HG03460 (cell line): ENCODE data around the gene CYTH1.

Source experiments
- ATAC-seq: cut with Tn5 transposase; IDR thresholded peaks from one replicate; pipeline ENCODE4 v1.9.1; 2021; ENCODE audit not compliant: unreplicated experiment

The CYTH1 gene

DNA sequence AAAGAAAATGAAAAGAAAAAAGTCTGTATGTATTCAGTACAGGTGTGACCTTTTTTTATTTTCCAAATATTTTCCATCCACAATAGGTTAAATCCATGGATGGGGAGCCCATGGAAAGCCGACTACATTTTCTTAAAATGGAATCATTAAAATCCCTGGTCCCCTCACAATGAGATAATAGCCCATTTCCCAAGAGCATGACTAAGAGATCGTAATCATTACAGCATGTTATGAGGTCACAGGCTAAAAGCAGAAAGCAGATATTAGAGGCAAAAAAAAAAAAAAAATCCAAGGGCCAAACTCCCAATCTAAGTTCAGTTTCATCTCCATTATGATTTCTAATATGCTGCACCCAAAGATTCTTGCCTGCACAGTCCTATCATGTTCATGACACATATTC lies 44.7 kb downstream of the CYTH1 start:
- no peak for ATAC-seq

GRCh38 chr17:78736526-78737079 lies 45.5 kb downstream of the CYTH1 start:
- ATAC-seq: no peak

GRCh38 chr17:78735832-78736525 lies 46.1 kb downstream of the CYTH1 start:
- no peak for ATAC-seq

- ATAC-seq: no peak
Observed at GRCh38 chr17:78734793-78735641, 47.1 kb downstream of the CYTH1 start.

GRCh38 chr17:78732354-78732753 lies 49.7 kb downstream of the CYTH1 start:
- ATAC-seq: no peak

GRCh38 chr17:78731904-78732303 lies 50.2 kb downstream of the CYTH1 start:
- ATAC-seq: no peak

DNA sequence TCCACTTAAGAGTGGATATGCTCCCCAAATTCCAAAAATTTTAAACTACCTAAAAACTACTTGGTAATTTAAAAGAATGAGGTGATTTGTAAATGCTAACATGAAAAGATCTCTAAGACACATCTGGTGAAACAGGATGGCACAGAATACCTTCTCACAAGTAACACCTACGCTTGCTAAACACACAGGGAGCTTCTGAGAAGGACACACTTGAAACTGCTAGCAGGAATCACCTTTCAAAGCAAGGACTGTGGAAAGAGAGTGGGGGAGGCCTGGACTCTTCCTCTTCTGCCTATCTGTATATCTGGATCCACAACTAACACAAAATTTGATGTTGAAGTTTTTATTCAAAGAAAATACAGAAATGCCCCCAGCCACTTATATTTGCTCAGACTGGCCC lies 52.4 kb downstream of the CYTH1 start:
- no peak for ATAC-seq

- no peak for ATAC-seq
Observed at GRCh38 chr17:78728495-78728894, 53.6 kb downstream of the CYTH1 start.

DNA sequence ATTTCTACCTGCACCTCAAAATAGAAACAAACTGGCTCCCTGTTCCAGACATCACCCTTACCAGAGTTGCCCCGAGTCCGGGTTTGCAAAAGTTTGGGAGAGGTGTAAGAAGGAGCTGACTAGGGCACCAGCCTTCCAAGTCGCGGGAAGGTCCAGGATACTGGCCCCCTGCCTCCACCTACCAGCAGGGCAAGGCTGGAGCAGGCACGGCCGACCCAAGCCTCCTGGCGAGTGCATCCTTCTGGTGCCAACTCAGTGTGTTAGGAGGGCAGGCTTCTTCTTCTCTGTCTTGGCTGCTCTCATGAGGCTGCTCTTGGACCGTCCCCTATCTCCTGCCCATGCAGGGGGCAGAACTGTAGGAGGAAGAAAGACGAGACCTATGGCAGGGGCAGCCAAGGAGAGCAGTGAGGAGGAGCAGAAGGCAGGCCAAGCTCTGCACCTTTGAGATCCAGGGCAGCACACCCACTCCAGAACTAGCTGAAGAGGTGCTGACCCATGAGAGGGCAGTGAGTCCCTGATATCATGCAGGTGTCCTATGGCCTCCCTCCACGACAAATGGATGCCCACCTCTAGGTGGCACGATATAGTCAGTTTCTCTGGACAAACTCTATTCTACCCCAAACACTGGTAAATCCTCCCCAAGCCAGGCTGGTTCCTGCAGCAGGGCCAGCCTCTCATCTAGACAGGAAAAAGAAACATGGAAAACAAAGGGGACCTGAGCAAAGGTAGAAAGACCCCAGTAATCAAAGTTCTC lies 54.4 kb downstream of the CYTH1 start:
- no peak for ATAC-seq

DNA sequence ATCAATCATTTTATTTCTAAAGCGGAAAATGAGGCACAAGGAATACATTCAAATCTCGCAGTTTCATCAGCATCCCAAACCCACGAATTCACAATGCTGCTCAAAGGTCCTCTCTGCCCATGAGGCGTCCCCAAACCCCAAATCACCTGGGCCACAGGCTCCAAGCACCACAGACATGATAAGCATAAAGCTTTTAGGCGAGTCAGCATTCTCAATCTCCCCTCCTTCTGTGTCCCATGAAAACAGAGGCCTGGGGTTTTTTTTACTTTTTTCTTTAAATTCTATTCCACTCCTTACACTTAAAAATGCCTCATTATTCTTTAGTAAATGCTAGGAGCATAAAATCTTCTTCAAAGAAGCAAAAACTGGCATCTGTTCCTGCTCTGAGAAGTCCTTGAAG lies 55.0 kb downstream of the CYTH1 start:
- no peak for ATAC-seq

DNA sequence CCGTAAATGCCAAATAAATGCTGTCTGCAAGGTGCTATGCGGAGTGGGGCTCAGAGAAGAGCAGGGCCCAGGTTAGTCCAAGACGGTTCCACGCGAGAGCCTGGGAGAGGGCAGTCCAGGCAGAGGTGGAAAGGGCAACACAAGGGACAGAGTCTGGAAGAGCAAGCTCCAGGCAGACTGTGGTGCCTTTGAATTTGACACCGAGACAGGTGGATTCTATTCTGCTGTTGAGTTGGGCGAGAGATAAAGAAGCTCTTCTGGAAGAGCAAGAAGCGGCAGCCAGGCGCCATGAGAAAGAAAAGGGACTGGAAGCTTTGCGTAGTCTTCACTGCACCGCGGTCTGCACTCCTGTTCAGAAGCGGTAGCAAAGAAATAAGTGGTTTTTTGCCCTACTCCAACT lies 55.6 kb downstream of the CYTH1 start:
- no peak for ATAC-seq

DNA sequence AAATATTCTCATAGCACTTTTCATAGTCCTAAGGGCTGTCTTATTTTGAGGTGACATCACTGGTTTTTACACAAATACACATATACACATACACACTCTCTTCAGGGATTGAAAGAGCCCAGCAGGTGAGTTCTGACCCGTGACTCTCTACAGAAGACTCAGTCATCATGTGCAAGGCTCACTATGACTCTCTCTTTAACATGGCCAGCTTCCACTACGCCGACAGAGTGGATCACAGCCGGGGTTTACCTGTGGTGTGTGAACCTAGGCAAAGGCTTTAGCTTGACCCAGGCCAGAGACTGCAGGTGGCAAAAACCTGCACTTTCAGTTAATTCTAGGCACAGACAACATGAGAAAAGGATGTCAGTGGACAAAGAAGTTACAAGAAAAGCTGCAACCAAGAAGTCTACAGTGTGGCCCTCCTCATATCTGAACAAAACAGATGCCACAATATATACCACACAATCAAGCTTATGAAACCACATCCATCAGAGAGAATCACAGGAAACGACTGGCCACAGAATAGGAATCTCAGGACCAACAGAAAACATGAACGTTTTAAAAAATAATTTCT lies 56.5 kb downstream of the CYTH1 start:
- ATAC-seq: no peak

- no peak for ATAC-seq
Observed at GRCh38 chr17:78724999-78725398, 57.1 kb downstream of the CYTH1 start.

DNA sequence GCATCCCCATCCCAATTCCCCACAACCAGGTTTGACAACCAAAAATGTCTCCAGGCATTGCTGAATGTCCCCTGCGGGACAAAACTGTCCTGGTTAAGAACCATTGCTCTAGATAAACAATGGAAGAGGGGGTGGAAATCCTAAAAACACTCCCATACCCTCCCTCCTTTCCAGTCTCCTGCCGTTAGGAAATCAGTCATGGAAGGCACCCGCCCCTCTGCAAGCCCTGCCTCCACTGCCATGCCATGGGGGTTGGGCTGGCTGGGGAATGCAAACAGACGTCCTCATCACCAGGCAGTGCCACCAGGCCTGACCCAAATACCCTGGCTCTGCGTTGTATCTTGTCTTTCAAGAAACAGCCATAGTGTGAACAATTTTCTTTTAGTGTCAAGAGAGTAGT lies 57.5 kb downstream of the CYTH1 start:
- ATAC-seq: no peak

DNA sequence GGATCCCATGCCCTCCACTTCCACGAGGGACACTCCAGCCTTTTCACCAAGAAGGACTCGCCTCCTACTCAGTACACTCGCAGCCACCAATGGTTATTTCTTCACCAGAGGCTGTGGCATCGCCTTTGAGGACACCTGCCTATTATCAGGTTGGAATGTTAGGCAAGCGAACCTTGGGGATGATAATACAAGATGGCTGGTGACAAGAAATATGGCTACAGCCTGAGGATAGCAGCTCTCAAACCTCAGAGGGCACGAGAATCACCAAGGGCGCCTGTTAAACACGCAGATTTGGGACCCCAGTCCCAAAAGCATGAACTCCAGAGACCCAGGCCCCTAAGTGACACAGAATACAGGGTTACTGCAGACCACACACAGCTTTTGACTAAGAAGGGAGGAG lies 58.1 kb downstream of the CYTH1 start:
- no peak for ATAC-seq

DNA sequence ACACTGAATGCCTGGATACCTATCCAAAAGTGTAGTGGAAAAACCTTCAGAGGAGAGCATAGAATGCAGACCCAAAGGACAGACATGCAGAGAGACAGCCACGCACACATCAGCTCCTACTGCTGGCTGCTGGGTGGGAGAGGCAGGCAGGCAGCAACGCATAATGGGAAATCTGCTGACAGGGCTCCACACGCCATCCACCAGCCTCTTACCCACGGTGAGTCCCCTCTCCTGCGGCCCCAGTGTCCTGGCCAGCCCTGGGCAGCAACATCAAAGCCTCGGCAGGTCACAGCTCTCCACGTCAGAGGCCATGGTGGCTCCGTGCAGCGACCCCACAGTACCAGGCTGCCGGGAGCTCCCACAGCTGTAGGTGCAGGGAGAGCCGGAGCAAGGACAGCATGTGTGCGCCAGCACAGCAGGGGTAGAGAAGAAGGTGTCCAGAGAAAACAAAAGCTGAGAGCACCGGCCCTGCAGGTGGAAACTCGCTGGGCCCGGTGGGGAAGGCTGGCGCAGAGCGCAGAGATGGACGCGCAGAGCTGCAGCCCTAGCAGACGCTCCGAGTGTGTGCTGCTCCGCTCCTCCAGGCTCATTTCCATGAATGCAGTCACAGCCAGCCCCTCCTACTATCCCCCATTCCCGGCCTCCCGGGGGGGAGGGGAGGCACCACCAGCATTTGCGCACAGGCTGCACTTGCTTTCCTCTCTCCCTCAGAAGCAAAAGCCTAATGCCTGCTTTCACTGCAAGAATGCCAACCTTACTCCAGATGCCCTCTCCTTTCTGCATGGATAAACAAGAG lies 58.9 kb downstream of the CYTH1 start:
- no peak for ATAC-seq

DNA sequence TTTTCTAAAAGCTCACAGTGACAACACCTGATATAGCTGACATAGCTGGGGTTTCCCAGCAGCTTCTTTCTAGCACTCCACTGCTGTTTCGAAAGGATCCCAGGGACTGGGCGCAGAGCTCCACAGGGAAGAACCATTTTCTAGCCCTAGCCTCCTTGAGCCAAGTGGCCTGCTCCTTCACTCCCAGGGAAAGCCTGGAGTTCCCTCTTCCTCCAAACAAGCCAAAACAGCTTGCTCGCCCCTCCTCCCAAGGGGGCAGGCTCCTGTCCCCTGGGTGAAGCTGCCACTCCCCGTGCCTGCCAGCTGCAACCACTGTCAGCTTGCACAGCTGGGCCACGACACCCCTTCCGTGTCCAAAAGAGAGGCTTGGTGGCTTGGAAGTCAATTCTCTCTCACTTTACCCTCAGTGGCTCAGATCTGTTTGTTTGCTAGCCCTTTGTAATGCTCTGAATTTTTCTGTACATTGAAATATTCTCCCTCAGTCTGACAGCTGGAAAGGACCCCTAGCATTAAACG lies 59.8 kb downstream of the CYTH1 start:
- no peak for ATAC-seq

GRCh38 chr17:78719630-78720298 lies 62.3 kb downstream of the CYTH1 start:
- ATAC-seq: no peak

DNA sequence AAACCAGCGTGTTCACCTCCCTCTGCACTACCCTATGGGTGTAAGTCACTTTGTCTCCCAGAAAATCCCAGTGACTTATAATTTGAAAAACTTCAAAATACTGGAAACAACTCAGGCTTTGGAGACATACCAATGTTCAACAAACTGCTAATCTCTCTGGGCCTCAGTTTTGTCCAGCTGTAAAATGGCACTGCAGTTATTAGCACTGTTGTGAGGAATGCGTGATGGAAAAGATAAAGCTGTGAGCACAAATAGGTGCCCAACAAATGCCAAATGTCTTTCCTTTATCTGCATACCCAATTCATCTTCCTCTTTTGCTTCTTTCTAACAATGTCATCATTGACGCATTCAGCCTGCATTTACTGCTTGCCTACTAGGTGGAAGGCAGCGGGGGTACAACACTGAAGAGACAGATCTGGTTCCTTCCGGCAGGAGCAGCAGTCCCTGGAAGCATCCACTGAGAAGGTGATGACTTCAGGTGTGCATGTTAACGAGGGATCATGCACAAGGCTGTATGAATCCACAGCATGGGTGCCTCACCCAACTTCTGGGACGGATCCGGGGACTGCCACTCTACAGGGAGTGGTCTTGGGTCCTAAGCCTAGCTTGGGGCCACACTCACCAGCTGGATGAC lies 63.4 kb downstream of the CYTH1 start:
- ATAC-seq: no peak
